GM18526 (cell line): ENCODE data around the gene QRFP.

Experiments used
- POLR2A ChIP-seq: IDR thresholded peaks from 3 replicates; pipeline ENCODE4 v1.6.1; 2011; ENCODE audit not compliant: insufficient read length; ENCODE audit errors: extremely low read depth

QRFP gene, protein sequence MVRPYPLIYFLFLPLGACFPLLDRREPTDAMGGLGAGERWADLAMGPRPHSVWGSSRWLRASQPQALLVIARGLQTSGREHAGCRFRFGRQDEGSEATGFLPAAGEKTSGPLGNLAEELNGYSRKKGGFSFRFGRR

GRCh38 chr9:130896233-130897014, at the start of gene QRFP:
Gene QRFP, minus strand, starts transcription at chr9:130896812. Its CDS starts 2,974 bp downstream, at chr9:130893838.
- no peak for TF ChIP-seq POLR2A

- TF ChIP-seq POLR2A: no peak
Observed at GRCh38 chr9:130945173-130945572, 48.6 kb upstream of the QRFP start.

- TF ChIP-seq POLR2A: no peak
Observed at GRCh38 chr9:130944510-130945058, 48.0 kb upstream of the QRFP start.

DNA sequence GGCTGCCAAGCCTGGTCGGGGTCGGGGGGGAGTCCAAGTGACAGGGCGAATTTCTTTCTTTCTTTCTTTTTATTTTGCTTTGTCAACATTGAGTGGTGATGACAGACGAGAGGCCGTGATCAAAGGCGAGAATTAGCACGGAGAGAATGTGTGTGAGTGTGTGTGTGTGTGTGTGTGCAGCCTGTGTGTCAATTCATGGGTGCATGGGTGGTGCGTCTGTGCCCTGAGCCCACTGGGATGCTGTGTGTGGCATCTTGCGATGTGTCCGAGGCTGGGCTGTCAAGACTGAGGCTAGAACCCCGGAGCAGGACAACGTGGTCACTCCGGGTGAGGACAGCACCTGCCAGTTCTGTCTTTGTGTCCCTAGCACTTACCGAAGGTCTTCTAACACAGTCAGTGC, 47.2 kb upstream of the QRFP start:
- no peak for TF ChIP-seq POLR2A

GRCh38 chr9:130943221-130943620, 46.6 kb upstream of the QRFP start:
- no peak for TF ChIP-seq POLR2A

- TF ChIP-seq POLR2A: no peak
Observed at GRCh38 chr9:130942679-130943078, 46.1 kb upstream of the QRFP start.

GRCh38 chr9:130942084-130942483, 45.5 kb upstream of the QRFP start:
- no peak for TF ChIP-seq POLR2A

GRCh38 chr9:130940693-130941576, 44.3 kb upstream of the QRFP start:
- TF ChIP-seq POLR2A: no peak

DNA sequence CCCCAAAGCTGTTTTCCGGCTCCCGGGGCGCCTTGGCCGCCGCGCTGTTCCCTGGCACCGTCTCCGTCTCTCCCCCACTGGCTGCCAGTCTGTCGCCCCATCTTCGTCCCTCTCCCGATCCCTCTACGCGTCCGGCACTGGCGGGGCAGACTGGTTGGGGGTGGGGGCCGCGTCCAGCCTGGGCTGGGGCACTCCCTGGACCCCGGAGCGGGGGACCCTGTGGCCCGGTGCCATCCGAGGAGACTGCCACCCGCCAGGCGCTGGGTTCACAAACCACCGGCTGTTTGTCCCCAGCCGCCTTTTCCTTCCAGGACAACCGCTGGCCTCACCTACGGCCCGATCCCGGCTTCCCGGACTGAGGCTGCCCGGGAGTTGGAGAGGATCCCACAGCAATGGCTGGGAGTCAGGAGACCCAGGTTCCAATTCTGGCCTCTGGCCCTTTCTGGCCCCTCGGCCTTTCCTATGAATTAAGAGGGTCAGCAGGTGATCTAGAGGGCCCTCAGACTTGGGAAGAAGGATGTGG, 43.5 kb upstream of the QRFP start:
- no peak for TF ChIP-seq POLR2A

- TF ChIP-seq POLR2A: no peak
Observed at GRCh38 chr9:130939405-130940026, 42.9 kb upstream of the QRFP start.

DNA sequence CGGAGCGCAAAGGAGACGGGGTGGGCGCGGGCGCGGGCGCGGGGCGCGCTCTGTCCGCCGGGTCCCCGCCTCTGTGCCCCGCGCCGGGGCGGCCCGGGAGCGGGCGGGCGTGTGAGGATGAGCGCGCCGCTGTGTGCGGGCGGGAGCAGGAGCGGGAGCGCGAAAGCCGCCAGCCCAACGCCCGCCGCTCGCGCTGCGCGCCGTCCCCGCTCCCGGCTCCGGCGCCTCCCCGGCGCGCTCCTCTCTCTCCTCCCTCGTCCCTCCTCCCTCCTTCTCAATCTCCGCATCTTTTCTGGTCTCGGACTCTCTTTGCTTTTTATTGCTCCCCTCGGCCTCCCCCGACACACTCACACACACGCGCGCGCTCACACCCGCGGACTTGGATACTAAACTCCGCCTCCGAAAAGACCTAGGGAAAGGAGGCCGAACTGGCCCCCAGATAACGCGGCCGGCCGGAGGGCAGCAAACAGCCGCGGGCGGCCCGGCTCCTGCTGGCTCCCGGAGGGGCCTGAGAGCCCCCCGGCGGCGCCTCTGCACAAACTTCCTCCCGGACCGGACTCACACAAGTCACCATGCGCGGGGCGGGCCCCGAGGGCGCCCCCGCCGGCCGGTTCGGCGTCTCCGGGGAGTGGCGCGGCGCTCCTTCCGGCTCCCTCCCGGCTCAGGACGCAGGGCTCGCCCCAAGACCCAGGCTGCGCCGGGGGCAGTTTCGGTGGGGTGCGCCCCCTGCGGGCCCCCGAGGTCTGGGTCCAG, 42.2 kb upstream of the QRFP start, which contains the start of gene FIBCD1:
TSS of gene FIBCD1 (minus strand) at position 596 of the 753 bp plus-strand sequence. CDS start 640 bp downstream, outside the sequence.
- TF ChIP-seq POLR2A: no peak

- TF ChIP-seq POLR2A: no peak
Observed at GRCh38 chr9:130938184-130938651, 41.6 kb upstream of the QRFP start.

- TF ChIP-seq POLR2A: no peak
Observed at GRCh38 chr9:130937146-130938076, 40.8 kb upstream of the QRFP start.
